HG03159 (cell line): ENCODE data around the gene CCL4.
A peak's percentile ranks its signal among the peaks of the same experiment; 100 is the strongest.
"Not testable (repeated sequence)": the region's sequence is repeated elsewhere in the genome, so short reads cannot be mapped to it uniquely, and the experiment has no call there.

Experiments
- ATAC-seq: cut with Tn5 transposase; IDR thresholded peaks from one replicate; pipeline ENCODE4 v1.9.1; 2021; ENCODE audit warnings: mild to moderate bottlenecking, moderate library complexity; ENCODE audit not compliant: unreplicated experiment

Gene CCL4

DNA sequence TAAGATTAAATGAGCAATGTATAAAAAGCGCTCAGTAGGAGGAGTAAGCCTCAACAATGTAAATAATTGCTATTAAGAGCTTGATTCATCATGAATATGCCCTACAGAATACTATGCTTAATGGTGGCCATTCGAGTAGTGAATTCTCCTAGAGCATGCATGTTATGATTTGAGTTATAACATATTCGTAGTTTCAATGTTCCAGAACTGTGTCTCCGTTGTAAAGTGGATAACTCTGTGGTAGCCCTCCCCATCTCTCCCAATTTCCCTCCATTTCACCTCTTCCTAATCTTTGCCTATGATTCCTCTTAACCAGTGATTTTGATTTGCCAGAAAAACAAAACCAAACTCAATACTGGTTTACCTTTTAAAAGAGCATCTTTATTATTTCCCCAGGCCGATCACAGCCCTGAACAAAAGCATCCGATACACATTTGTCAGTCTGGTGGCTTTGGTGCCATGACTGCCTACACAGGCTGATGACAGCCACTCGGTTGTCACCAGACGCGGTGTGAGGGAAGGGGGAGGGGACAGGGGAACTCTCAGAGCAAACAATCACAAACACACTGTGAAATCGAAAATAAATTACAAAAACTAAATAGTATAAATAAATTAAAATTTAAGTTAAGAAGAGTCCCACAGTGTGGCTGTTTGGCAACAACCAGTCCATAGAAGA lies 15.6 kb upstream of the CCL4 start:
- ATAC-seq: not testable (repeated sequence)

DNA sequence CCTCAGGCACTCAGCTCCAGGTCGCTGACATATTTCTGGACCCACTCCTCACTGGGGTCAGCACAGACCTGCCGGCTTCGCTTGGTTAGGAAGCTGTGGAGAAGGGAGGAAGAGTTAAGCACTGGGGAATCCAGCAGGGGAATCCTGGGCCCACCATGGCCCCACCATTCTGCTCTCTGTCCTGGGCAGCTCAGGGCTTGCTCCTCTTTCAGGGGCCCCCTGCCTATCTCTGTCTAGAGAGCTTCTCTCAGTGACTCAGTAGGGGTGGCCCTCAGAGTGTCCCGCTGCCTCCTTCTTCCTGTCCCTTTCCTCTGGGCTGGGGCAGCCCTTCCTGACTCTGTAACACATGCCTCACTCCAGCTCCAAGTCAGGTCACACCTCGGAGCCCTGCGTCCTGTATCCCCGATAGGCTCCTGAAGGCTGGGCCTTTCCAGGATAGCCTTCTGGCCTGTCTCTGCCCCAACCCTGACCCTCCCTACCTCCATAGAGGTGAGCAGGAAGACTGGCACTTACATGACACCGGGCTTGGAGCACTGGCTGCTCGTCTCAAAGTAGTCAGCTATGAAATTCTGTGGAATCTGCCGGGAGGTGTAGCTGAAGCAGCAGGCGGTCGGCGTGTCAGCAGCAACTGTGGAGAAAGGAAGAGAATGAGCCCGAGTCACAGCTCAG lies 14.8 kb upstream of the CCL4 start:
- ATAC-seq: no peak

DNA sequence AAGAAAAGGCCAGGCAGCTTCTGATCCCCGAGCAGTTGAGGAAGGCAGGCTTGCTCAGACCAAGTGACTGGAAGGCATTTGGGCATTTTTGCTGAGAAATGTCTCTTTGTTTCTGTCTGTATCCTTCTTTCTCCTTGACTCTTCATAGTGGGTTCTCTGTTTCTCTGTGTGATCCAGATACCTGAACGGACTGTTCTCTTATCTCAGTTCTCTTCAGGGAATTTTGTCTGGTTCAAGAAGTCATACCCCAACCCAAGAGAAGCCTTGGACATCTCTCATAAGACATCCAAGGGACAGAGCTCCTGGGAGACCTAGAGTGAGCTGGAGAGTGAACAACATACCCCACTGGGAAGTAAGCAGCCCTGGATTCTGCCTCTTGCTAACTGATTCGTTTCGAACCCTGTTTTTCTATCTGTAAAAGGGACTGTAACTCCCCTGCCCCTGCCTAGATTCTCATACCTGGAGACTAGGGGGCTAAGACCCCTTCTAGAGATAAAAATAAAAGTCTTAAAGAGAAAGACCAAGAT lies 14.2 kb upstream of the CCL4 start:
- no peak for ATAC-seq

GRCh38 chr17:36089888-36090836 lies 13.5 kb upstream of the CCL4 start, which contains the start of gene CCL3:
Gene CCL3, minus strand, starts transcription at chr17:36090143. Its CDS starts 85 bp downstream, at chr17:36090058.
- peak; percentile 67 for ATAC-seq

- no peak for ATAC-seq
These were observed 11.4 kb upstream of the CCL4 start for GRCh38 chr17:36092230-36092629.

DNA sequence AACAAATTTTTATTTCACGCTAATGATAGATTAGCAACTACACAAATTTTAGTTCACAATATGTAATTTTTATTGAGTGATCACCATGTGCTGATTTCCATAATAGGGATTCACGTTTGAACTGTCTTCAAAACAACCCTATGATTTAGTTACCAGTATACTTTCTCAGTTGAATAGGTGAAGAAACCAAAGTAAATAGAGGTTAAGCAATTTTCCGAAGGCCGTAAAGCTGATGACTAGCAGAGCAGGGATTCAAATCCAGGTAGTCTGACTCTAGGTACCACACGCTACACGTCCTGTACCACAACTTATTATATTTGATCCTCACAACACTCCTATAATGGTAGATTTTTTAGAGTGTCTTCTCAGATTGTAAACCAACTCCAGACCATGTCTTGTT lies 10.9 kb upstream of the CCL4 start:
- not testable (repeated sequence) for ATAC-seq

DNA sequence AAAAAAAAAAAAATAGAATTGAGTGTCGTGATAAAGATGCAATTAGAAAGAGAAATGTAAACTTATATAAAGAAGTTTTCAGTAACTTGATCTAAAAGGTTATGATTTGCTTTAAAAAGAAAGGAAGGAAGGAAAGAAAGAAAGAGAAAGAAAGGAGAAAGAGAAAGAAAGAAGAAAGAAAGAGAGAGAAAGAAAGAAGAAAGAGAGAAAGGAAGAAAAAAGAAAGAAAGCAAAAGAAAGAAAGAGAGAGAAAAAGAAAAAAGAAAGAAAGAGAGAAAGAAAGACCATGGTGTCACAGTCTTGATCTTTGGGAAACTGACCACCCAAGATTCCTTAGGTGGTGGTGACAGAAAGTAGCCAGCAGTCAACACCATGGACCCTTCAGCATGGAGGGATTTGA lies 9.4 kb upstream of the CCL4 start:
- ATAC-seq: no peak

GRCh38 chr17:36094746-36095145 lies 8.9 kb upstream of the CCL4 start:
- no peak for ATAC-seq

DNA sequence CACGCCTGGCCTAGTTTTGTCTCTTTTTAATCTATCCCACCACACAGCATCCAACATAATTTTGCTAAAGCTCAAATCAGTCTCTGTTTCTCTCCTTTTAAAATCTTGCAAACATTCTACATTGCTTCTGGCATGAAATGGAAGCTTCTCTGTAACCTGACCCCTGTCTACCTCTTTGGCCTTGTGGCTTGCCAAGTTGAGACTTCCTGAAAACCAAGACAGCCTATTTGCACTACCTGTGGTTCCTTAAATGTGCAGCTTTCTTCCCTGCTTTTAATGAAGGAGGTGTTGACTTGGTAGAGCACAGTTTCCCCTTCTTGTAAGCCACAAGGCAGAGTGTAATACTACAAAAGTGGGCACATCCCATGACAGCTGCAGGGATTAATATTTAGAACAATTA lies 7.6 kb upstream of the CCL4 start:
- ATAC-seq: no peak

- not testable (repeated sequence) for ATAC-seq
These were observed 4.6 kb upstream of the CCL4 start for GRCh38 chr17:36099004-36099403.

GRCh38 chr17:36104246-36104645 lies 619 bp downstream of the CCL4 start:
- ATAC-seq: not testable (repeated sequence)

- no peak for ATAC-seq
These were observed 1.1 kb downstream of the CCL4 start for GRCh38 chr17:36104701-36105181.

GRCh38 chr17:36105781-36106492 lies 2.3 kb downstream of the CCL4 start:
- ATAC-seq: no peak

GRCh38 chr17:36106493-36106835 lies 2.8 kb downstream of the CCL4 start:
- ATAC-seq: no peak

GRCh38 chr17:36107660-36108059 lies 4.0 kb downstream of the CCL4 start:
- ATAC-seq: no peak

DNA sequence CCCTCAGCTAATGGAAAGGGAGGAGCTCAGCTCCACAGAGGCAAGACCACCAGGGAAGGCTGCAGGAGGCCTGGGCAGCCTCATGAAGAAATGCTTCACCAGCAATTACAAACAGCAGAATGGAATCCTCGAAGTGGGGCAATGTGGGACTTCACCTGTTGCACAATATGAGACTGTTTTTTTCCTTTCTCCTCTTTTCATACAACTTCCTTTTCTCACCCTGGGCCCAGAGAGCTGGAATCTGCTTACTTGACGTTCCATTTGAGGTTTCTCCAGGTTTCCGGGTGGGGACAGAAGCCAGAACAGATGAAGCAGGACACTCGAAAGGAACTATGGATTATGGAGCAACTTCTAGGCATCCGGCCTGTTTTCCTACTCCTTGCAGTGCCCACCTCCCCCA lies 4.6 kb downstream of the CCL4 start:
- ATAC-seq: not testable (repeated sequence)

- ATAC-seq: no peak
These were observed 7.5 kb downstream of the CCL4 start for GRCh38 chr17:36111068-36111490.

DNA sequence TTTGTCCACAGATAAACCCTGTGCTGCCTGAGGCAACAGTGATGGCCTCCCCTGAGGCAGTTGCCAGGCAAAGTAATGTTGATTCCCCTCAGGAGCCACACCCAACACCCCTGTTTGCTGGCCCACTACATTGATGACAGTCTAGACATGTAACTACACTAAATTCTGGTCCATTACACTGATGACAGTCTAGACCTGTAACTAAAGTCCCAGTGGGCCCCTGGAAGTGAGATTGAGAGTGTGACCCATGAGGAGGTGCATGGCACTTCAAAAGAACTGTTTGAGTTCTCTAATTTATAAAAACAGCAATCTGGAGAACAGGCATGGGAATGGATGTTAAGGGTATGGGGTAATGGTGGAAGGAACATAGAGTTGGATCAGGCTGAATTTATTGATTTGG lies 8.9 kb downstream of the CCL4 start:
- ATAC-seq: no peak

- not testable (repeated sequence) for ATAC-seq
These were observed 9.5 kb downstream of the CCL4 start for GRCh38 chr17:36113131-36113530.

DNA sequence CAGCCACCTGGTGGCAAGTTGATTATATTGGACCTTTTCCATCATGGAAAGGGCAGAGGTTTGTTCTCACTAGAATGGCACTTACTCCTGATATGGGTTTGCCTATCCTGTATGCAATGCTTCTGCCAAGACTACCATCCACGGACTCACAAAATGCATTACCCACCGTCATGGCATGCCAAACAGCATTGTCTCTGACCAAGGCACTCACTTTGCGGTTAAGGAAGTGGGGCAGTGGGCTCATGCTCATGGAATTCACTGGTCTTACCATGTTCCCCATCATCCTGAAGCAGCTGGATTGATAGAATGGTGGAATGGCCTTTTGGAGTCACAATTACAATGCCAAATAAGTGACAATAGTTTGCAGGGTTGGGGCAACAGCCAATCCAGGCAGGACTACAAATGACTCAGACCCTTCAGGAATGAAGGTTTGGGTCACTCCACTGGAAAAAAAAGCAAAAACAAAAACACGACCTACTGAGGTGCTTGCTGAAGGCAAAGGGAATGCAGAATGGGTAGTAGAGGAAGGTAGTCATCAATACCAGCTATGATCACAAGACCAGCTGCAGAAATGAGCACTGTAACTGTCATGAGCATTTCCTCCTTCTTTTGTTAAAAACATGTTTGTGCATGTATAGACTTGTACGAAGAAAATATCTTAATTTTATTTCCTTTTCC lies 11.5 kb downstream of the CCL4 start:
- not testable (repeated sequence) for ATAC-seq
